AG09309 (cell line): ENCODE results near the gene ZBTB7B.

ENCODE experiments used
- DNase-seq: peaks from one replicate; pipeline ENCODE4 v3.0.0-alpha.2; 2010; ENCODE audit warnings: low read depth
- H3K4me3 ChIP-seq: 2 replicates; pipeline ENCODE4 v1.5.1; 2011; ENCODE audit warnings: mild to moderate bottlenecking, low read depth, low read length, moderate library complexity; ENCODE audit not compliant: control insufficient read depth
- TF ChIP-seq, protein P1 (sequence below): IDR thresholded peaks from 2 replicates; pipeline ENCODE4 v1.5.1; 2011; ENCODE audit warnings: mild to moderate bottlenecking, low read depth, low read length, inconsistent platforms; ENCODE audit not compliant: insufficient read depth, control insufficient read depth; ENCODE audit errors: missing control alignments

Gene ZBTB7B

DNA sequence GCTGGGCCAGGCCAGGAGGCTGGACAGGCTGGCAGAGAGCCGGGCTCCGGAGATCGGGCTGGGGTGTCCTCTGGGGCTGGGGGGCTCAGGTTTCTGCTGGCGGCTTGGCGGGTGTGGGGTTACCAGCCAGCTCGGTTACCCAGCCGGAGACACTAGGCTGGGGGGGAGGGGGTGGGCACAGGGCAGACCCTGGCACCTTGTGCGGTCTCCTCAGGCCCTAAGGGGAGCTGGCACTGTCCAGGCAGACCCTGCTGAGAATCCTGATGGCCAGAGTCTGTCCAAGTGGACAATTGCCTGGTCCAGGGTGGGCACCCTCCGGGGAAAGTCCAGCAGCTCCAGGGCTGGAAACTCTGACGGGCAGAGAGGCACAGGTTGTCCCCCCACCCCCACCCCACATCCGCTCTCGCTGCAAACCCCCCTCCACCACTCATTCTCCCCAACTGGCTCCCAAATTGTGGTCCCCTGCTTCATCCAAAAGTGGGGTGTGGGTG is 6.7 kb downstream of the ZBTB7B start:
- DNase-seq, result no peak

DNA sequence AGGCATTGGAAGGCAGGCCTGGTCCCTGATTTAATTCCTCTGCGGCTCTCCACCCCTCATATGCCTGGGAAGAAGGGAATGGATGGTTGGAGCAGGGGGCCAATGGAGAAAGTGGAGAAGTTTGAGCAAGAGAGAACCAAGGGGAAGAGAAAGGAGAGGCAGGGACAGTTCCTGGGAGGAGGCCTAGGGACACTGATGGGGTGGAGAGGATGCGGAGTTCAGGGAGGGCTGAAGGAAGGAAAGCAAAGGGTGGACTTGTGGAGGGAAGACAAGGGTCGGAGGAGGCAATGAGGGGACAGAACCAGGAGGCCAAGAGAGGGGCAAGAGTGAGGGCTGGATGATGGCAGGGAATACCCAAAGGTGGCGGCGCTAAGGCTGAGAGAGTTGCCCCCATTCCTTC is 7.1 kb downstream of the ZBTB7B start:
- TF ChIP-seq, protein P1, sequence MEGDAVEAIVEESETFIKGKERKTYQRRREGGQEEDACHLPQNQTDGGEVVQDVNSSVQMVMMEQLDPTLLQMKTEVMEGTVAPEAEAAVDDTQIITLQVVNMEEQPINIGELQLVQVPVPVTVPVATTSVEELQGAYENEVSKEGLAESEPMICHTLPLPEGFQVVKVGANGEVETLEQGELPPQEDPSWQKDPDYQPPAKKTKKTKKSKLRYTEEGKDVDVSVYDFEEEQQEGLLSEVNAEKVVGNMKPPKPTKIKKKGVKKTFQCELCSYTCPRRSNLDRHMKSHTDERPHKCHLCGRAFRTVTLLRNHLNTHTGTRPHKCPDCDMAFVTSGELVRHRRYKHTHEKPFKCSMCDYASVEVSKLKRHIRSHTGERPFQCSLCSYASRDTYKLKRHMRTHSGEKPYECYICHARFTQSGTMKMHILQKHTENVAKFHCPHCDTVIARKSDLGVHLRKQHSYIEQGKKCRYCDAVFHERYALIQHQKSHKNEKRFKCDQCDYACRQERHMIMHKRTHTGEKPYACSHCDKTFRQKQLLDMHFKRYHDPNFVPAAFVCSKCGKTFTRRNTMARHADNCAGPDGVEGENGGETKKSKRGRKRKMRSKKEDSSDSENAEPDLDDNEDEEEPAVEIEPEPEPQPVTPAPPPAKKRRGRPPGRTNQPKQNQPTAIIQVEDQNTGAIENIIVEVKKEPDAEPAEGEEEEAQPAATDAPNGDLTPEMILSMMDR, result no peak
- no peak for DNase-seq
- no peak overlapping the region for H3K4me3 ChIP-seq

More for the DNA sequence above, 6.7 kb downstream of the ZBTB7B start:
- H3K4me3 ChIP-seq, result no peak overlapping the region
- TF ChIP-seq, protein P1, result no peak

DNA sequence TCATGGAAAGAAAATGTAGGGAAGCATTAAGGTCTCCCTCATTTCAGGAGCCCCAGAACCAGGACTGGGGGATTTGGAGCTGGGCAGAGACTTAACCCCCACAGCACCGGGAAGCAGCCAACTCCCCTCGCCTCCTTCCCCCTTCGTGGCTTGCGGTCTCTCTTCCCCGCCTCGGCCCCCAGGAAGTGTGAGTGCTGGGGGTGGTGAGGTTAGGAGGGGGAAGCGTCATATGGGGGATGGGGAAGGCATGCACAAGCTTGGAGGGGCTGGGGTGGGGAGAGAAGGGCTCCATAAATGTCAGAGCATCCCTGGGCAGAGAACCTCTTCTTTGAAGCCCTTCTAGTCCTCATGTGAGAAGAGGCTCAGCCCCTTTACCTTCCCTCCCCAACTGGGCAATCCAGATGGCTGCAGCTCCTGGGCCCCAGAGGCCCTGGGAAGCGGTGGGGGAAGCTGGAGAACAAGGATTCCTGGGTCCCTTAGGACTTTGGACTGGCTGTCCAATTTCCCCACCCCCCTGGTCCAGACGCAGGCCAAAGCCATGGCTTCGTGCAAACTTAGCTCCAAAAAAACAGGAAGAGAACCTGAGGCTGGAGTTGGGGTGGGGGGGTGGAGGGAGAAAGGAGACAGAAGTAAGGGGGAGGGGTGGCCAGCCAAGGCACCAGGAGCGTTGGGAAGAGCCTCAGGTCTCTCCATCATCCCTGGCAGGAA is 7.8 kb downstream of the ZBTB7B start:
- no peak overlapping the region for H3K4me3 ChIP-seq
- TF ChIP-seq, protein P1, result no peak
- DNase-seq, result no peak

DNA sequence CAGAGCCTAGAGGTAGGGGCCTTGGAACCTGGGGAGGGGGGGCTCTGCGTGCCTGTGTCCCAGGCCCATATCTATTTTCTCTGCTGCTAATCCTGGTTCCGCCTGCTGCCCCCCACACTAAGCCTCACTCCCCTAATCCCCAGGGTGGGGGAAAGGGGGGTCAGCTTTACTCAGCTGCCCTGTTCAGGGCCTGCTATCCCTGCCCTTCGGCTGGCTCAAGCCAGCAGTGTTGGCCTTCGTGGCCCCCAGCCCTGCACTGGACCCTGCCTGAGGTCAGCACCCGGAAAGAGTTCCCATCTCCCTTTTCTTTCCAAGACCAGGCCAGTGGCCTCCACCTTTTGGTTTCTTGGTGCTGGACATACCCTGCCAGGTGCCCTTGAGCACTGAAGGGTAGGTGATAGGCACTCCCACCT is 8.4 kb downstream of the ZBTB7B start:
- no peak for DNase-seq
- TF ChIP-seq, protein P1, result no peak
- H3K4me3 ChIP-seq, result no peak overlapping the region

DNA sequence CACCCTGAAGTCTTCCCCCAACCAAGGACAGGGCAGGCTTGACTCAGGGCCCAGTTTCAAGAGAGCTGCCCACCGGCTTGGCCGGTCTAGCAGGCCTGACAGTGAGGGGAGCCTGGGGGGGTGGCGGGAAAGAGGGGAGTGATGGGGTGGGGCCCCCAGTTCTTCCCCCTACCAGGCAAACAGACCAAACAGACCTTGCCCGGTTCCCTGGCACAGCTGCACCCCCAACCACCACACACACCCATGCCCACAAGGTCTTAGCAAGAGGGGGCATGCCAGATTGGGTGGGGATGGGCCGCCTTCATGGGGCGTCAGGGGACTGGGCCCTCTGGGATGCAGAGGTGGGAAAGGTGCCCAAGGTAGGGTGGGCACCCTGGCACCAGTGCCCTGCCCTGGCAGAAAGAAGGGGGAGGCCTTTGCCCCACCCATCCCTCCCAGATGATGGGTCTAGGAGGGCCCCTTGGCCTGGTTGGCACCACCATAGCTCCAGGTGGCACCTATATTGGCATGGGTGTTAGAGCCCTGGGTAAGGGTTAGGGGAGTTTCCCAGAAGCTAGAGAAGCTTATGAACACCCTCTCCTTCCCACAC is 8.9 kb downstream of the ZBTB7B start:
- no peak for DNase-seq
- TF ChIP-seq, protein P1, result no peak
- H3K4me3 ChIP-seq, result no peak overlapping the region

DNA sequence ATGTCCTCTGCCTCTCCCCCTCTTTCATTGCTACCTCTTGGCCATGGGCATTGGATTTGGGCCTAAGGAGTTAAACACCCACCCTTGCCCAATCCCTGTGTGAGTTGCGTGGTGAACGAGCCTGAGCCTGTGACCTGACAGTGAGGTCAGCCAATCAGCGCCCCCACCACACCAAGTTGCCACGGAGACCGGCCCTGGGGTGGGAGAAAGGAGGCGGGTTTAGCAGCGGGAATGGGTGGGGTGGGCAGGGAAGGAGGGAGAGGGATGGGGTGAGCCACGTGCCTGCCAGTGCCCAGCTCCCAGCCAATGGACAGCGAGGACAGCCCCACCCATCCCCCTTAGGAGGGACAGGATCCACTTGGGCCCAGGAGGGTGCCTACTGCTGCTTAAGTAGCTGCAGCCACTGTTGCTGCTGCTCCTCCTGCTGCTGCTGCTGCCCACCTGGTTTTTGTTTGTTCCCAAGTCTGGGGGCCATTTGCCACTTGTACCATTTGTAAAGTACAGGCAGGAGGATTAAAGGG is 9.5 kb downstream of the ZBTB7B start:
- DNase-seq, result no peak
- H3K4me3 ChIP-seq, result no peak overlapping the region
- TF ChIP-seq, protein P1, result no peak
